A549 treated with AZD2906 at 1 μM for 4 hours (cell line): Measurements from ENCODE around the gene ALX1. TPM values are rescaled to one million over a fixed set of nuclear protein-coding genes. Genes with fewer than 3 reads are reported as not detected.

ENCODE experiments used
- total RNA-seq: library from RNA; stranded (reverse); fragments of 200-300 nt; extraction: Qiagen RNA extraction; gene quantifications from 5 replicates; pipeline ENCODE4 v1.2.3, GENCODE V29; 2022

The ALX1 gene
- total RNA-seq, result 4.1 to 5.0 TPM (median 4.8 TPM) in 5 replicates

DNA sequence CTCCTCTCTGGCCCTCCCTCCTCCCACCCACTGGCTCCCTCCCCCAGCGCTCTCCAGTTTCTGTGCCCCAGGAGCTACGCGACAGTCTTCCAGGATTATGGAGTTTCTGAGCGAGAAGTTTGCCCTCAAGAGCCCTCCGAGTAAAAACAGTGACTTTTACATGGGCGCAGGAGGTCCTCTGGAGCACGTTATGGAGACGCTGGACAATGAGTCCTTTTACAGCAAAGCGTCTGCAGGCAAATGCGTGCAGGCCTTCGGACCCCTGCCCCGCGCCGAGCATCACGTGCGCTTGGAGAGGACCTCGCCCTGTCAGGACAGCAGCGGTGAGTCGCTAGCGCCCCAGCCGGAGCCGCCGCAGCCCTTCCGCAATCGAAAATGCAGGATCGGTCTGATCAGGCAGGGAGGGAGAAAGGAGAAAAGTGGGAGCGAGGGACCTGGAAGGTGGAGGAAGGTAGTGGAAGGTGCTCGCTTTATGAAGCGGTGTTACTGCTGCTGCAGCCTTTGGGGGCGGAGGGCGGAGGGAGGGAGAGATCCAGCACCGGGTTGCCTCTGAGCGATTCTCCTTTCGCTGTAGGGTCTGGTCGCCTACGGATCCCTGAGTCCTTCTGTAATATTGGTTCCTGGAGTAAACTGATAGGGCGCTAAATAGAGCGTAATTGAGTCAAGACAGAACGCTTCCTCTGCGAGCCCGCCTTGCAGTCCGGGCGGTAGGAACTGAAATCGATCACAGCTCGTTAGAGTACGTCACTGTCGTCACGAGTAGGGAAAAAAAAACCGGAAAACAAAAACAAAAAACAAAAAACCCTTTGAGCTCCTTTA, at the start of gene ALX1:
ALX1 (plus strand) TSS at position 56 of the 819 bp plus-strand sequence; CDS start at position 98, 42 bp downstream.

Other genes with a start within 250 kb of the ALX1 start
- 0.02 to 0.06 TPM in 2 of 5 replicates, not detected in the others for gene TSPAN19, start 243.9 kb upstream of the ALX1 start, total RNA-seq
- gene LRRIQ1, start 243.9 kb upstream of the ALX1 start, total RNA-seq, result 0.49 to 0.79 TPM (median 0.55 TPM) in 5 replicates